Skin of body (tissue), 2 donors: ENCODE measurements around the gene NDUFC1. TPM values are rescaled to one million over a fixed set of nuclear protein-coding genes. Genes with fewer than 3 reads are reported as not detected.
A peak's percentile ranks its signal among the peaks of the same experiment; 100 is the strongest.
"Not testable (repeated sequence)": the region's sequence is repeated elsewhere in the genome, so short reads cannot be mapped to it uniquely, and the experiment has no call there.

ENCODE experiments used
- DNase-seq: peaks from one replicate; lab custom pipeline; 2025; lab: John Stamatoyannopoulos, UW
- total RNA-seq: library from RNA; depleted of rRNA; stranded (reverse); fragments of >200 nt; gene quantifications from one replicate; pipeline ENCODE4 v1.2.3, GENCODE V29; 2014

The NDUFC1 gene
- total RNA-seq, 1 donor from 2014 or later = 33.1 TPM

GRCh38 chr4:139299536-139299935, 2.7 kb downstream of the NDUFC1 start:
- no peak for DNase-seq

GRCh38 chr4:139297001-139297410, 5.3 kb downstream of the NDUFC1 start:
- DNase-seq = no peak

- no peak for DNase-seq
Observed at GRCh38 chr4:139295942-139296299, 6.4 kb downstream of the NDUFC1 start.

GRCh38 chr4:139295206-139295941, 6.9 kb downstream of the NDUFC1 start:
- peak; percentile 91 for DNase-seq

- no peak for DNase-seq
Observed at GRCh38 chr4:139286186-139286698, 16.0 kb downstream of the NDUFC1 start.

- no peak for DNase-seq
Observed at GRCh38 chr4:139282721-139283075, 19.6 kb downstream of the NDUFC1 start.

- no peak for DNase-seq
Observed at GRCh38 chr4:139282065-139282720, 20.1 kb downstream of the NDUFC1 start.

GRCh38 chr4:139279760-139280620, 22.3 kb downstream of the NDUFC1 start, which contains the start of gene MGARP:
Gene MGARP (minus strand): TSS chr4:139280225. CDS start chr4:139280158, 67 bp downstream.
- no peak for DNase-seq

GRCh38 chr4:139278912-139279759, 23.1 kb downstream of the NDUFC1 start:
- DNase-seq = no peak

GRCh38 chr4:139278485-139278884, 23.8 kb downstream of the NDUFC1 start:
- DNase-seq = no peak

- DNase-seq = no peak
Observed at GRCh38 chr4:139275281-139275735, 27.0 kb downstream of the NDUFC1 start.

- no peak for DNase-seq
Observed at GRCh38 chr4:139274790-139275189, 27.5 kb downstream of the NDUFC1 start.

- no peak for DNase-seq
Observed at GRCh38 chr4:139273835-139274234, 28.4 kb downstream of the NDUFC1 start.

GRCh38 chr4:139267301-139267700, 35.0 kb downstream of the NDUFC1 start:
- DNase-seq = no peak

GRCh38 chr4:139266583-139267257, 35.6 kb downstream of the NDUFC1 start:
- DNase-seq = no peak

- DNase-seq = no peak
Observed at GRCh38 chr4:139266208-139266582, 36.1 kb downstream of the NDUFC1 start.

- no peak for DNase-seq
Observed at GRCh38 chr4:139265654-139266053, 36.6 kb downstream of the NDUFC1 start.

- DNase-seq = no peak
Observed at GRCh38 chr4:139256349-139256748, 45.9 kb downstream of the NDUFC1 start.

GRCh38 chr4:139255581-139255980, 46.7 kb downstream of the NDUFC1 start:
- DNase-seq = not testable (repeated sequence)

GRCh38 chr4:139253713-139254112, 48.6 kb downstream of the NDUFC1 start:
- DNase-seq = no peak
